Measurements from ENCODE around the gene MAPKAP1. TPM values are rescaled to one million over a fixed set of nuclear protein-coding genes. Genes with fewer than 3 reads are reported as not detected.

The MAPKAP1 gene
- total RNA-seq, 1 donor from 2014 or later, result 127 TPM

DNA sequence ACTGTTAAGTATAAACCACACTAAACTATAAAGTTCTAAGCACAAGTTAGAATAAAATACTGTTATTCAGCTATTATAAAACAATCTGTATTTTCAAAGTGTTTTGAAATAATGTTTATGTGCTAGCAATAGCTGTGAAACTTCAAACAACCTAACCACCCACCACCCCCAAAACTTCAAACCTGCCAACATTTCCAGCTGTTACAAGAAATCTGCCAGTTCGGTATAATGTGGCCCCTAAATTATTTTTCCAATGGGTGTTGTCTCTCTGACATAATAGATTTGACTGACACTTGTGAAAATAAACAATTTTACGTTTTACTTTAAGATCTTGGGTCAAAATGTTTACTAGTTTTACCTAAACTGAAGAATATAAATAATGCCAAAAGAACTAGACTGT is 24.7 kb downstream of the MAPKAP1 start:
- no peaks in the 10 kb centered on the region for H3K27me3 ChIP-seq (ENCODE audit: low read depth)
- TF ChIP-seq, protein P1, sequence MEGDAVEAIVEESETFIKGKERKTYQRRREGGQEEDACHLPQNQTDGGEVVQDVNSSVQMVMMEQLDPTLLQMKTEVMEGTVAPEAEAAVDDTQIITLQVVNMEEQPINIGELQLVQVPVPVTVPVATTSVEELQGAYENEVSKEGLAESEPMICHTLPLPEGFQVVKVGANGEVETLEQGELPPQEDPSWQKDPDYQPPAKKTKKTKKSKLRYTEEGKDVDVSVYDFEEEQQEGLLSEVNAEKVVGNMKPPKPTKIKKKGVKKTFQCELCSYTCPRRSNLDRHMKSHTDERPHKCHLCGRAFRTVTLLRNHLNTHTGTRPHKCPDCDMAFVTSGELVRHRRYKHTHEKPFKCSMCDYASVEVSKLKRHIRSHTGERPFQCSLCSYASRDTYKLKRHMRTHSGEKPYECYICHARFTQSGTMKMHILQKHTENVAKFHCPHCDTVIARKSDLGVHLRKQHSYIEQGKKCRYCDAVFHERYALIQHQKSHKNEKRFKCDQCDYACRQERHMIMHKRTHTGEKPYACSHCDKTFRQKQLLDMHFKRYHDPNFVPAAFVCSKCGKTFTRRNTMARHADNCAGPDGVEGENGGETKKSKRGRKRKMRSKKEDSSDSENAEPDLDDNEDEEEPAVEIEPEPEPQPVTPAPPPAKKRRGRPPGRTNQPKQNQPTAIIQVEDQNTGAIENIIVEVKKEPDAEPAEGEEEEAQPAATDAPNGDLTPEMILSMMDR (IDR thresholded peaks at IDR 0.05; ENCODE audit: borderline replicate concordance), result no peak
- intact Hi-C loops (cut with micrococcal nuclease), result no loop called here
- peaks cover 11% of the 10 kb centered on the region for H3K4me1 ChIP-seq
- H3K4me3 ChIP-seq, result no peak overlapping the region
- no peaks in the 10 kb centered on the region for H3K9me3 ChIP-seq (replicated peaks)
- H3K27ac ChIP-seq (replicated peaks), result no peak overlapping the region
- H3K36me3 ChIP-seq, result no peaks in the 10 kb centered on the region
- DNase-seq, result no peak

DNA sequence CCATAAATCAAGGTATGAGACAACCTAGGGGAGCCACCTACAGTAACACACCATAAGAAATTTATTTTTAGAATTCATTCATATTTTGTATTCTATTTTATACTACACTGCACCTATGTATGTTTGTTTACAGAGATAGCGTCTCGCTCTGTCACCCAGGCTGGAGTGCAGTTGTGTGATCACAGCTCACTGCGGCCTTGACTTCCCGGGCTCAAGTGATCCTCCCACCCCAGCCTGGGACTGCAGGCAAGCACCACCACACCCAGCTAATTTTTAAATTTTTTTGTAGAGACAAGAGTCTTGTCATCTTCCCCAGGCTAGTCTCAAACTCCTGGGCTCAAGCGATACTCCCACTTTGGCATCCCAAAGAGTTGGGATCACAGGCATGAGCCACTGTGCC is 25.4 kb downstream of the MAPKAP1 start:
- H3K36me3 ChIP-seq, result no peaks in the 10 kb centered on the region
- H3K9me3 ChIP-seq (replicated peaks), result no peaks in the 10 kb centered on the region
- H3K4me1 ChIP-seq, result peaks cover 11% of the 10 kb centered on the region
- intact Hi-C loops (cut with micrococcal nuclease), result no loop called here
- H3K4me3 ChIP-seq, result no peak overlapping the region
- TF ChIP-seq, protein P1 (IDR thresholded peaks at IDR 0.05; ENCODE audit: borderline replicate concordance), result no peak
- H3K27ac ChIP-seq (replicated peaks), result no peak overlapping the region
- DNase-seq, result no peak
- no peaks in the 10 kb centered on the region for H3K27me3 ChIP-seq (ENCODE audit: low read depth)

- Histone ChIP-seq H3K9me3 (replicated peaks) (no peaks in the 10 kb centered on the region), H3K36me3 (no peaks in the 10 kb centered on the region), H3K27ac (replicated peaks) (no peak overlapping the region), H3K4me1 (peaks cover 16% of the 10 kb centered on the region), H3K27me3 (ENCODE audit: low read depth) (no peaks in the 10 kb centered on the region), H3K4me3 (no peak overlapping the region)
- TF ChIP-seq, protein P1 (IDR thresholded peaks at IDR 0.05; ENCODE audit: borderline replicate concordance), result no peak
- intact Hi-C loops (cut with micrococcal nuclease), result no loop called here
- no peak for DNase-seq
These were observed 25.9 kb downstream of the MAPKAP1 start for GRCh38 chr9:125681086-125681622.

DNA sequence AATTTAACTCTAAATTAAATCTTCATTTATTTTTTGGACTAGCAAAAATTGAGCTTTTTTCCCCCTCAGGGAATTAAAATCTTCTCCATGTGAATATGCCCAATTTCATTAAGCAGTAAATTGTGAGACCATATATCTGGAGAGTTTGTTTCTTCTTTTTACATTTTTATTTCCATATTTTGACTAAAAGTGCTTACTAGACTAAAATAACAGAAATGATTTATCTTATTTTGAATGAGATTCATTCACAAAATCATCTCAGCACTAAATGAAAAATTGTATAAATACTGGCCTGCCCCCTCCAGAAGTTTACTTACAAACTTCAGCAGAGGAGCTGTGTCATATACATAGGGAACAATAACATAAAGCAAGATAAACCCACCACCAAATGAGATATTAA is 26.6 kb downstream of the MAPKAP1 start:
- Histone ChIP-seq H3K27ac (replicated peaks) (no peak overlapping the region), H3K4me3 (no peak overlapping the region), H3K27me3 (ENCODE audit: low read depth) (no peaks in the 10 kb centered on the region), H3K9me3 (replicated peaks) (no peaks in the 10 kb centered on the region), H3K36me3 (no peaks in the 10 kb centered on the region), H3K4me1 (peaks cover 24% of the 10 kb centered on the region)
- TF ChIP-seq, protein P1 (IDR thresholded peaks at IDR 0.05; ENCODE audit: borderline replicate concordance), result no peak
- no peak for DNase-seq
- intact Hi-C loops (cut with micrococcal nuclease), result no loop called here

DNA sequence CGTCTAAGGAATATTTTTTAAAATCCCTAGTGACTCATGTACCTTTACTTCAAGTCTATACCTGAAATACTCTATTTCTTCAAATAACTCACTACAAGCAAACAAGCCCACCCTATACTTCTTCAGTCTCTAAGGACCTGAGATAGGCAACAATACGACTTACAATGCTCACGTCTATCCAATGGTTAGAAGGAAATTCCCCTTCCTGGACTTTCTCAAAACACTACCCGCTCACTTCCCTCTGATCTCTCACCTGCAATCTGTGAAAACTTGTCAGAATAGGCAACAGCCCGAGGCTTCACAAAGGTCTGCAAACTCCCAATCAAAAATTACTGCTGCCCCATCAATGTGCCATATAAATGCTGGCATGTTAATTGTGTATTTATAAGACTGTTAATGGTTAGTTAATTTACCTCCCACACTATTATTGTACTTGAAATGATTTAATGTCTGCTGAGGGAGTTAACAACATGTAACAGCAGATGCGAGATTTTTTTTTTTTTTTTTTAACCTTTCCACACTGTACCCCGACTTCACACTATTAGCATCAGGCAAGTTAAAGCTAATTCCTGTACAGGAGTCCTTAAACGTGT is 27.3 kb downstream of the MAPKAP1 start:
- intact Hi-C loops (cut with micrococcal nuclease), result no loop called here
- Histone ChIP-seq H3K36me3 (no peaks in the 10 kb centered on the region), H3K4me3 (no peak overlapping the region)

More for the DNA sequence above, 27.3 kb downstream of the MAPKAP1 start:
- Histone ChIP-seq H3K9me3 (replicated peaks) (no peaks in the 10 kb centered on the region), H3K27ac (replicated peaks) (no peak overlapping the region), H3K4me1 (peaks cover 31% of the 10 kb centered on the region), H3K27me3 (ENCODE audit: low read depth) (no peaks in the 10 kb centered on the region)
- TF ChIP-seq, protein P1 (IDR thresholded peaks at IDR 0.05; ENCODE audit: borderline replicate concordance), result no peak
- DNase-seq, result no peak

Data from left ventricle myocardium inferior (tissue), 1 donor.